ENCODE results near the gene ITGB1. TPM values are rescaled to one million over a fixed set of nuclear protein-coding genes. Genes with fewer than 3 reads are reported as not detected.

The ITGB1 gene
- total and polyA plus RNA-seq, 10 of the 15 experiments (the other 5 are each of a cell fraction or from before 2014, with no cell fraction given) = 2.8 to 20.7 (median 10.4) TPM

- TF ChIP-seq, protein P1, sequence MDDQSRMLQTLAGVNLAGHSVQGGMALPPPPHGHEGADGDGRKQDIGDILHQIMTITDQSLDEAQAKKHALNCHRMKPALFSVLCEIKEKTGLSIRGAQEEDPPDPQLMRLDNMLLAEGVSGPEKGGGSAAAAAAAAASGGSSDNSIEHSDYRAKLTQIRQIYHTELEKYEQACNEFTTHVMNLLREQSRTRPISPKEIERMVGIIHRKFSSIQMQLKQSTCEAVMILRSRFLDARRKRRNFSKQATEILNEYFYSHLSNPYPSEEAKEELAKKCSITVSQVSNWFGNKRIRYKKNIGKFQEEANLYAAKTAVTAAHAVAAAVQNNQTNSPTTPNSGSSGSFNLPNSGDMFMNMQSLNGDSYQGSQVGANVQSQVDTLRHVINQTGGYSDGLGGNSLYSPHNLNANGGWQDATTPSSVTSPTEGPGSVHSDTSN (IDR thresholded peaks at IDR 0.05; ENCODE audit: insufficient replicate concordance, low read depth, low read length) = no peak
- peak; percentile 77 for TF ChIP-seq GATAD2B (conservative IDR thresholded peaks at IDR 0.05; ENCODE audit: low read depth)
- TF ChIP-seq, protein P2, sequence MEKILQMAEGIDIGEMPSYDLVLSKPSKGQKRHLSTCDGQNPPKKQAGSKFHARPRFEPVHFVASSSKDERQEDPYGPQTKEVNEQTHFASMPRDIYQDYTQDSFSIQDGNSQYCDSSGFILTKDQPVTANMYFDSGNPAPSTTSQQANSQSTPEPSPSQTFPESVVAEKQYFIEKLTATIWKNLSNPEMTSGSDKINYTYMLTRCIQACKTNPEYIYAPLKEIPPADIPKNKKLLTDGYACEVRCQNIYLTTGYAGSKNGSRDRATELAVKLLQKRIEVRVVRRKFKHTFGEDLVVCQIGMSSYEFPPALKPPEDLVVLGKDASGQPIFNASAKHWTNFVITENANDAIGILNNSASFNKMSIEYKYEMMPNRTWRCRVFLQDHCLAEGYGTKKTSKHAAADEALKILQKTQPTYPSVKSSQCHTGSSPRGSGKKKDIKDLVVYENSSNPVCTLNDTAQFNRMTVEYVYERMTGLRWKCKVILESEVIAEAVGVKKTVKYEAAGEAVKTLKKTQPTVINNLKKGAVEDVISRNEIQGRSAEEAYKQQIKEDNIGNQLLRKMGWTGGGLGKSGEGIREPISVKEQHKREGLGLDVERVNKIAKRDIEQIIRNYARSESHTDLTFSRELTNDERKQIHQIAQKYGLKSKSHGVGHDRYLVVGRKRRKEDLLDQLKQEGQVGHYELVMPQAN (conservative IDR thresholded peaks at IDR 0.05) = no peak
- no peak for TF ChIP-seq FOXK2 (IDR thresholded peaks at IDR 0.05)
- no peak for TF ChIP-seq CBX3 (IDR thresholded peaks at IDR 0.05; ENCODE audit: borderline replicate concordance, low read depth)
- no peak for TF ChIP-seq ATF7 (IDR thresholded peaks at IDR 0.05; ENCODE audit: low read depth)
- no peak for TF ChIP-seq ESRRA (IDR thresholded peaks at IDR 0.05; ENCODE audit: low read length)
- no peak for TF ChIP-seq HDGF (IDR thresholded peaks at IDR 0.05)
- TF ChIP-seq TBL1XR1 (IDR thresholded peaks at IDR 0.05; ENCODE audit: low read depth, low read length) = peak; percentile 32; the same call in 1 of the 2 replicates
- TF ChIP-seq SMC3 (IDR thresholded peaks at IDR 0.05; ENCODE audit: borderline replicate concordance, low read length) = no peak
- no peak for TF ChIP-seq BRCA1 (IDR thresholded peaks at IDR 0.05; ENCODE audit: low read depth, low read length)
- TF ChIP-seq MTA3 (IDR thresholded peaks at IDR 0.05; ENCODE audit: borderline replicate concordance, low read length) = no peak
- no peak for TF ChIP-seq SIX5 (IDR thresholded peaks at IDR 0.05; ENCODE audit: low read depth, low read length, severe bottlenecking)
- TF ChIP-seq ELK1 (IDR thresholded peaks at IDR 0.05; ENCODE audit: low read depth, low read length) = no peak
- no peak for TF ChIP-seq CHD2 (IDR thresholded peaks at IDR 0.05; ENCODE audit: borderline replicate concordance, low read depth, low read length)
- TF ChIP-seq RB1 (IDR thresholded peaks at IDR 0.05; ENCODE audit: borderline replicate concordance) = peak; percentile 81; the same call in 1 of the 2 replicates
- 0 out of 2 replicates have a peak, but pooled peaks have one; percentile 62 for TF ChIP-seq RCOR1 (conservative IDR thresholded peaks at IDR 0.05; ENCODE audit: low read depth, low read length)
- no peak for TF ChIP-seq POU2F2 (IDR thresholded peaks at IDR 0.05; ENCODE audit: borderline replicate concordance, low read depth, low read length)
- TF ChIP-seq ZNF592 (IDR thresholded peaks at IDR 0.05) = no peak
- TF ChIP-seq MLLT1 (IDR thresholded peaks at IDR 0.05) = no peak
Observed at GRCh38 chr10:32958085-32959005, at the start of gene ITGB1 (continued).
